Hippocampal formation (tissue), 2 donors: ENCODE data around the gene FLNA.
"Not testable (repeated sequence)": the region's sequence is repeated elsewhere in the genome, so short reads cannot be mapped to it uniquely, and the experiment has no call there.

Experiments
- DNase-seq, 2 donors: peaks; one replicate each; lab custom pipeline; 2025; lab: John Stamatoyannopoulos, UW

The FLNA gene

DNA sequence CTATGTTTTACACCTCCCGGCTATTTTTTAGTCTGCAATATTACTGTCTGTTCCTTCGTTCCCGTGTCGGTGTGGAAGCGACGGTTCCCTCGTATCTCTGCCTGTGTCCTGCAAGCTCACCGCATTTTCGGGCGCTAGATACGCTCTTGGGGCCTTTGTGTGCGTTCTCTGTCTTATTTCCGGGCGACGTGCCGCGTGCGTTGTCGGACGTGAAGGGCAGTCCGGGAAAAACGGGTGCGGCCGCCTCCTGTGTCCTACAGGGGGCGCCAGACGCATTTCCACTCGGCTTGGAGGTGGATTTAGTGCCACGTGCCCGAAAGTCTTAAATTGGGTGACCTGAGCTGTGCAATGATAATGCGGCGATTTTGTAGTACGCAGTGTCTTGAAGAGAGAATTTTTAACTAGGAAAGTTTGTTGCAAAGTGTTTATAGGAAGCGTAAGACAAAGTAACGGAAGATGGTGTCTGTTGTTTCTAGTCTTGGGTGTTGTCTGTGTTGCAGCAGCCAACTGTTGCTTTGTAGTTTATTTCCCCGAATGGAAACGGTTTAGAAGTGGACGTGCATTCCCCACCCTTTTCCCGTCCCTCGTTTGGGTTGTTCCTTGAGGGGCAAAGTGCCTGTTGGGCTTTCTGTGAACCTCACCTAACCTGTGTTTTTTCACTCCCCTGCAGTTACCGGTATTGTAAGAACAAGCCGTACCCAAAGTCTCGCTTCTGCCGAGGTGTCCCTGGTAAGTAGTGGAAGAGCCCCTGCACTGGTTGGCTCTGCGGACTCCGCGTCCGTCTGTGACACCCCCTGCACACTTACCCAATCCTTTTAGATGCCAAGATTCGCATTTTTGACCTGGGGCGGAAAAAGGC is 24.5 kb upstream of the FLNA start:
- DNase-seq: peak; percentile 20 to 57

DNA sequence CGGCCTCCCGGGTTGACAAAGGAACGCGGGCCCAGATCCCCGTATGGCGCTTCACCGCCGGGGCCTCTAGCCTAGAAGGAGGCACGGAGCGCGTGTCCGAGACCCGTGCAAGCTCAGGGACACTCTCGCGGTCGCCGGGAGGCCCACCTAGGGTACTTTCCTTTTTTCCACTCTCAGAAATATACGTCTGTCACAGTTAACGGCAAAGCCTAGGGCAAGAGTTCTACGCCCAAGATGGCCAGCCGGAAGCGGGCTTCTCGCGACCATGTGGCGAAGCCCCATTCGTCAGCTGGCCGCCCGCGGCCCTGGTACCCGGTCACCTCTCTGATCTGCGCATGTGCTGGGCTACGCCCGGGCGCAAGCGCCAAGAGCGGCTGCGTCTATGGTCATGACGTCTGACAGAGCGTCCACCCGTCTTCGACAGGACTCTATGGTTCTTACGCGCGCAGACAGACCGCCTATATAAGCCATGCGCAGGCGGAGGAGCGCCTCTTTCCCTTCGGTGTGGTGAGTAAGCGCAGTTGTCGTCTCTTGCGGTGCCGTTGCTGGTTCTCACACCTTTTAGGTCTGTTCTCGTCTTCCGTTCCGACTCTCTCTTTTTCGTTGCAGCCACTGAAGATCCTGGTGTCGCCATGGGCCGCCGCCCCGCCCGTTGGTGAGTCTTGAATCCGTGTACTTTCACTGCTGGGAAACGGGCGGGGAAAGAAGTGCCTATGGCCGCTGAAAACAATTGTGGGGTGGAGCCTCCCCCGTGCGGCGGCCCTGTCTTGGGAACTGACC is 23.6 kb upstream of the FLNA start, which contains the start of gene RPL10:
Gene RPL10, plus strand, starts transcription at position 490 of the 780 bp plus-strand sequence. Its CDS starts 143 bp downstream, at position 633.
- DNase-seq: peak; percentile 88

GRCh38 chrX:154396973-154397887 is 22.8 kb upstream of the FLNA start:
- DNase-seq: no peak

DNA sequence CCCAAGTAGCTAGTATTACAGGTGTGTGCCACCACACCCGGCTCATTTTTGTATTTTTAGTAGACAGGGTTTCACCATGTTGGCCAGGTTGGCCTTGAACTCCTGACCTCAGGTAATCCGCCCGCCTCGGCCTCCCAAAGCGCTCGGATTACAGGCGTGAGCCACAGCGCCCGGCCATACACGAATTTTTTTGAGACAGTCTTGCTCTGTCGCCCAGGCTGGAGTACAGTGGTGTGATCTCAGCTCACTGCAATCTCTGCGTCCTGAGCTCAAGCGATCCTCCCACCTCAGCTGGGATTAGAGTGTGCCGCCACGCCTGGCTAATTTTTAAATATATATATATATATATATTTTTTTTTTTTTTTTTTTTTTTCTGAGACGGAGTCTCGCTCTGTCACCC is 21.9 kb upstream of the FLNA start:
- not testable (repeated sequence) for DNase-seq

GRCh38 chrX:154389812-154390747 is 15.6 kb upstream of the FLNA start:
- DNase-seq: not testable (repeated sequence)

GRCh38 chrX:154388649-154389048 is 14.2 kb upstream of the FLNA start:
- not testable (repeated sequence) for DNase-seq

GRCh38 chrX:154388094-154388493 is 13.7 kb upstream of the FLNA start:
- DNase-seq: not testable (repeated sequence)

DNA sequence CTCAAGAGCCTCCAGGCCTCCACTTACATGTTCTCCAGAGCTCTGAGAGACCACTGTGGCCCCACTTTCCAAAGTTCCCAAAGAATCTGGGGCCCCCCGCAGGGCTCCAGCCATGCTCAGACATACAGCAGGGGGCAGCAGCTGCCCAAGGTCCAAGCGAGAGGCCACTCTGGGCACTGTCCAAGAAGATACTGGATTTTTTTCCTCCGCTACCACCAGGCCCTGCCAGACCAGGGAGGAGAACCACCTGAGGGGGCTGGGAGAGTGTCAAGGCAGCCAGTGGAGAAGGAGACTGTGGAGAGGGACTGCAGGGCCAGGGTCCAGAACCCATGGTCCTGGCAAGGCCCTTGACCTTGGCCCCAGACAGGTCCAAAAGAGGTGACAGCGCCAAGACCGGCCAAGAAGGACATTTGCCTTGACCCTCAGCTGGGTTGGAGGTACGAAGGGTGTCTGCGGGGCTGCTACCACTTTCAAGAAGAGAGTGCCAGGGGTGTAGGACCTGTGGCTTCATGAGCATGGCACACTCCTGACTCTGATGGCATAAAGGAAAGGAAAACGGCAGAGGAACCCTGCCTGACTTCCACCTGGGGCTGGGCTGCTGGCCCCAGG is 10.0 kb upstream of the FLNA start:
- no peak for DNase-seq

DNA sequence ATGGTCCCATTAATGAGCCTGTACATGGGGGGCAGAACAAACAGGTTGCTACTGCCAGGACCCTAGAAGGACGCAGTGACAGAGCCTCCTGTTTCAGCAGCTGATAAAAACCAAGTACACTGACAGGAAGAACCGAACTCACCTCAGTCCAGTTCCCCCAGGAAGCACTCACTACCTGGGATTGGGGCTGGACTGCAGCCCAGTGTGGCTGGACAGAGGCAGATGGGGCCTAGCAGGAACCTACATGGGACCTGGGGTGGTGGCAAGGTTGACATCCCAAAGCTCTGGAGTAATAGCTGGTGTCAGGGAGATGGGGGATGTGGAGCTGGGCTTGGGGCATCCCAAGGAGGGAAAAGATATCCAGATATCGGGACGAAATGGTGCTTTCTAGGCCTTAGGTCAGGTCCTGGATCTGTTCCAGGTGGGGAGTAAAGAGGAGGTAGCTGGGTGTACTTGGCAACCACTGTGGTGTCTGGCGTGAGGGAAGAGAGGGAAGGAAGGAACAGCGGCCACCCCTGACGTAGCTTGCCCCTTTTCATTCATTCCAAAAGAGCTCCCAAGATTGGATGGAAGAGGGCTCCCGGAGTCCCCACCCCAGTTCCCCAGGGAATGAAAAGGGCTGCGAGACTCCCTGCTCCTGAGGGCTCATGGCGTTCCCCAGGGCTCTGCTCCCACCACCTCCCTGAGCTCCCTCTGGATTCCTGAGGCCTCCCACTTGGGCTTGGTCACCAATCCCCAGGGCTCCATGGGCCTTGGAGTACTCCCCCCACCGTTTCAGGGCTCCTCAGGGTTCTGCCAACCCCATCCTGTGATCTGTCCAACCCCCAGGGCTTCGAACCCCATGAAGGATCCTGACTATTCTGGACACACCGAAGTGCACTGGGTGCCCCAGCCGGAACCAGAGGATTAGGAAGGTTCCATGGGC is 9.2 kb upstream of the FLNA start:
- DNase-seq: no peak

- DNase-seq: no peak
Measured at GRCh38 chrX:154382483-154383069, 8.1 kb upstream of the FLNA start.

DNA sequence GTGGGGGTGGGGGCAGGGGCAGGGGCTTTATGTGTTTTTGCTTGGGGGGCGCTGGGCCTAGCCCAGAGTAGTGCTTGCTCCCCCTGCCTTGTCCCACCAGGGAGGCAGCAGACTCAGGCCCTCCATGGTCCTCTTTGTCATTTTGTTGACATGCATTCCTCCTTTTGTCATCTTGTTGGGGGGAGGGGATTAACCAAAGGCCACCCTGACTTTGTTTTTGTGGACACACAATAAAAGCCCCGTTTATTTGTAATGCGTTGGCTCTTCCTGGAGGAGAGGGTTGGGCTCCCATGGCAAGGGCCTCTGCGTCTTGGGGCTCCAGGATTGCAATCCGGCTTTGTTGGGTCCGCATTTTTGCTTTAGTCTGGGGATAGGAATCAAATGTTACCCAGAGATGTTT is 6.8 kb upstream of the FLNA start:
- no peak for DNase-seq

GRCh38 chrX:154380787-154381186 is 6.4 kb upstream of the FLNA start:
- no peak for DNase-seq

- no peak for DNase-seq
Measured at GRCh38 chrX:154380153-154380552, 5.7 kb upstream of the FLNA start.

DNA sequence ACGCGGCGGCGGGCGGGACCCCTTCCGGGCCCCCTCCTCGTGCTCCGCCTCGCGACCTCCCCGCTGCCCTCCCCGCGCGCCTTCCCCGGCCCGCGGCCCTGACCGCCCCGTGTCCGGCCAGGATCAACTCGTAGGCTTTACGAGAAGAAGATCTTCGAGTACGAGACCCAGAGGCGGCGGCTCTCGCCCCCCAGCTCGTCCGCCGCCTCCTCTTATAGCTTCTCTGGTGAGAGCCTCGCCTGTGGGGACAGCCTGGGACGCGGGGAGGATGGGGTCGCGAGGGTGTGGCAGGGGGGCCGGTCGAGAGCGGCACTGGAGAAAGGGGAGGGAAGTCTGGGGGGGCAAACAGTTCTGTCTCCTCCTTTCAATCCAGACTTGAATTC is 5.1 kb upstream of the FLNA start:
- no peak for DNase-seq

DNA sequence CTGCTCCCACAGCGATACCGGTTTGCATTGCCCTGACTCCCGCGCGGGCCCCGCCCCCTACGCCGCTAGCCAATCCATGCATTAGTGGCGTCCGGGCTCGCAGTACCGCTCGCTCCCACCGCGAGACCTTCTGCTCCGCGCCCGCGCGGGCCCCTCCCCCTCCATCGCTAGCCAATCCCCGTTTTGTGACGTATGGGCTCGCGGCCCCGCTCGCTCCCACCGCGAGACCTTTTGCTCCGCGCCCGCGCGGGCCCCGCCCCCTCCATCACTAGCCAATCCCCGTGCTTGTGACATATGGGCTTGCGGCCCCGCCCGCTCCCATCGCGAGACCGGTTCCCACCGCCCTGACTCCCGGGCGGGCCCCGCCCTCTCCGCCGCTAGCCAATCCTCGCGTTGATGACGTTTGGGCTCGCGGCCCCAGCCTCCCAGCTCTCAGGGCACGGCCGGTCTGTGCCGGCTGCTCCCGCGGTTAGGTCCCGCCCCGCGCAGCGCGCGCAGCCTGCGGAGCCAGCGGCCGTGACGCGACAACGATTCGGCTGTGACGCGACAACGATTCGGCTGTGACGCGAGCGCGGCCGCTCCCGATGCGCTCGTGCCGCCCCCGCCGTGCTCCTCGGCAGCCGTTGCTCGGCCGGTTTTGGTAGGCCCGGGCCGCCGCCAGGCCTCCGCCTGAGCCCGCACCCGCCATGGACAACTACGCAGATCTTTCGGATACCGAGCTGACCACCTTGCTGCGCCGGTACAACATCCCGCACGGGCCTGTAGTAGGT is 4.5 kb upstream of the FLNA start, which contains the start of gene EMD:
Gene EMD, plus strand, starts transcription at position 497 of the 770 bp plus-strand sequence. Its CDS starts 190 bp downstream, at position 687.
- DNase-seq: peak; percentile 87 to 100

GRCh38 chrX:154378059-154378798 is 3.8 kb upstream of the FLNA start:
- peak; percentile 10 to 46 for DNase-seq

DNA sequence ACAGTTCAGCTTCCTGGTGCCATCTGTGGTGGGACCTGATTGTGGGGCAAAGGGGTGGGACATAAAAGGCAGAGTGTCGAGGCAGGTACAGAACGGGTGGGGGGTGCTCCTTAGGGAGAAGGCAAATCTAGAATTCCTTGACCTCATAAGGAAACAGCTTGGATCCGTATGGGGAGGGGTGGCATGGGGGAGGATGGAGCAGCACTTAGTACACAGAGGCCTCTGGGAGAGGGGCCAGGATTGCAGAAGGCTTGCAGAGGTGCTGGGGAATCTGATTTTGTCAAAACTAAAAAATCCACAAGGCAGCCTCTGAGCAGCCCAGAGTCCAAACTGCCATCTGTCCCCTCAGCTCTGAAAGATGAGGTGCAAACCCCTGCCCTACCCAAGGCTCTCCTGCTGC is 2.3 kb upstream of the FLNA start:
- DNase-seq: no peak
